ENCODE measurements around the gene CARMIL1. TPM values are rescaled to one million over a fixed set of nuclear protein-coding genes. Genes with fewer than 3 reads are reported as not detected.
A peak's percentile ranks its signal among the peaks of the same experiment; 100 is the strongest.

Gene CARMIL1
- polyA plus RNA-seq, 1 donor, result 2.4 TPM

DNA sequence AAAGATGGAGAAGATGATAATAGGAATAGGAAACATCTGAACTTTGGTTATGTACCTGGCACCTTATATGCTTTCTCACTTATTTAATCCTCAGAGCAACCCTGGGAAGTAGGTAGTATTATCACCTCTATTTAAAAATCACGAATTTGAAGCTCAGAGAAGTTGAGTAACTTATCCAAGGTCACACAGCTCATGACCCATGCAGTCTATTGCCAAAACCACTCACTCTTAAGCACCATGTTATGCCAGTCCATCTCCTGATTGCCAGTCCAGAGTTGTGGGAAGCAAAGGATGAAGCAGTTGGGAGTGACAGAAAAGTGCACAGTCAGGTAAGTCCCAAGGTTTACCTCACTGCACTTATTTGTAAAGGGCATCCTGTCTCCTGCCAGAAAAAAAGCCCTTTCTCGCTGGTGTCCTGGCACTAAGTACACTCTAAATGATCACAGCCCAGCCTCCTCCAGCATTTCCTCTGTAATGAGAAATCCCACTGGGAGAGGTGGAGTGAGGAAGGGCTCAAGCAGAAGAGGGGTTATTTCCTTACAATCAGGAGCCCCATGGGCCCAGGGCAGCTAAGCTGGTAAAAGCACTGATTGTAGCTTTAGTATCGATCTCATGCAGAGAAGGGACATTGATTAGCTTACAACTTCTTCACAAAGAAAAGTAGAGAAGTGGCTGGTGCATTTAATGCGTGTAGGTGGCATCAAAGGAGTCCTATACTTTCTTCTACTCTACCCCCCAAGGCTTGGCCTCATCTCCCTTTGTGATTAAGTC is 351.5 kb downstream of the CARMIL1 start:
- no peak for DNase-seq

DNA sequence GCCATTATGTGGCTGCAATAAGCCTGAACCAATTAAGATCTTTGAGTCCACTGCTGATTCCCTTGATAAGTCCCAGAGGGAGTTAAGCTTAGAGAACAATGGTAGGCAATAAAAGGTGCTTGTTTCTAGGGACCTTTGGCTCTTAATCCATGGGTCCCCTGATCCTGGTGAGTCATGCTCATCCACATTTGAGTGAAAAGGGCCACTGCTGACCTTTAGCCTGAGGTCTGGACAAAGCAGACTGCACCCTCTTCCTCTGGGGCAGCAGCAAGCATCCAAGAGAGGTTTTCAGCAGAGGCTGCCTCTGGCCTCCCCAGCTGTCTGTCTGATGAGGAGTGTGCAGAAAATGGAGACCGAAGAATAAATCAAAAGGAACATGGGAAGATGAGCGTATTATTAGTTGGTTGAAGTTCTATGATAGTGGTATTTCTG is 356.7 kb downstream of the CARMIL1 start:
- DNase-seq, result no peak

DNA sequence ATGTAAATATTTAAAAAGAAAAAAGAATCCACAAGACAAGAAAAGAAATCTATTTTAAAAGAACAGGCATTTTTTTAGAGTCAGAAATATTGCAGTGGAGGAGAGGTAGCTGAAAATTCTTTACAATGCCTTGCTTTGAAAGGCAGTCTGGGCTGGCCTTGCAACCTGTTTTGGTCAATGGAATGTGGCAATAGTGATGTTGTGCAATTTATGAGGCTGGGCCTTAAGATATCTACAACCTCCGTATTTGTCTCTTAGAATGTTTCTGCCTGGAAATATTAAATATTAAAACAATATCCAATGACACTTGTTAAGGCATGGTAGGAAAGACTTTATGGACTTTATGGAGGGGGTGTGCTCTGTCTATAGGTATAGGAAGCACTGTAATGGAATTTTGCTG is 358.0 kb downstream of the CARMIL1 start:
- no peak for DNase-seq

DNA sequence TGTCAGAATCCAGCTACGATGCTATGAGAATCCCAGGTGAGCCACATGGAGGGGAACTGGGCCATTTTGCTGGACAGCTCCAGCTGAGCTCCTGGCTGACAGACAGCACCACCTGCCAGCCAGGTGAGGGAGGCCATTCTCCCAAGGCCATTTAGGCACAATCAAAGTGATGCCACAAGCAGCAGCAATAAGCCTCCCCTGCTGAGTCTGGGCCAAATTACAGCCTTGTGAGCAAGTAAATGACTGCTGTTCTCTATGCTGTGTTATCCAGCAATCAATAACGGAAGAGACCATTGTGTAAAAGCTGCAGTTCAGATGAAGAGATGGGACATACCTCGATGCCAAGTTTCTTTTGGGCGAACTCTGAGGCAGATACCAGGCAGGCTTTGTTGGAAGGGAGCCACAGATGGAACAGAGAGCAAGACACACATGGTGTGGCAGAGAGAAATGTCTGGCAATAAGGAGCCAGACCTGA is 358.8 kb downstream of the CARMIL1 start:
- no peak for DNase-seq

DNA sequence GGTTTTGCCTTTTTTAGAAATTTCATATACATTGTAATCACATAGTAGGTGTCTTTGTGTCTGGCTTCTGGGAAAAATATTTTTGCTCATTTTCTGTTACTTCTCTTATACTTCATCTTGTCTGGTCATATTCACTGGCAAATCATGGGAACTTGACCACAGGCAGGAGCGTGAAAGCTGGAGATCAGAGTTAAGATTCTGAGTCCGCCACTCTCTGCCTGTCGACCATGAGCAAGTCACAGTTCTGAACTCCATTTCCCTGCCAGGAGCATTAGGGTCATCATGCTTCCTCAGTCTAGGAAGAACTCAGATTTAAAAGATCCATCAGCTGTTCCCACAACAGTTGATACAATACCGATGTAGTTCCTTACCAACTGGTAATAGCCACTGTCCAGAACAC is 360.5 kb downstream of the CARMIL1 start:
- DNase-seq, result no peak

DNA sequence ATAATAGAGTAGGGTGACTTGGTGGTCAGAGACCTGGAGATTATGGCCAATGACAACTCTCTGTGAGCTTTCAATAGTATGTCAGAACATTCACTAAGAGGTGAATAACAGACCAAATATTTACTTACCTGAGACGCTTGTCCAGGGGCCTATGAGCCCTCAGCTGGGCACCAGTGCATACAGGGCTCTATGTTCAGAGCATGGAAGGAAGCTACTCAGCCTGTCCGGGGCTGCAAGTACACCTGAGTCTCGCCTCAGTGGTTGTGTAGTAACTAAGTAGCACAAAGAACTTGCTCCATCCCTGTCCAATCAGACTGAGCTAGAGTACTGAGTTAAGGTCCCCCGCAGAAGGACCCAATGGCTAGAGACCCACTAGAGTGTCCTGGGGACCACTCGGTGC is 361.3 kb downstream of the CARMIL1 start:
- no peak for DNase-seq

DNA sequence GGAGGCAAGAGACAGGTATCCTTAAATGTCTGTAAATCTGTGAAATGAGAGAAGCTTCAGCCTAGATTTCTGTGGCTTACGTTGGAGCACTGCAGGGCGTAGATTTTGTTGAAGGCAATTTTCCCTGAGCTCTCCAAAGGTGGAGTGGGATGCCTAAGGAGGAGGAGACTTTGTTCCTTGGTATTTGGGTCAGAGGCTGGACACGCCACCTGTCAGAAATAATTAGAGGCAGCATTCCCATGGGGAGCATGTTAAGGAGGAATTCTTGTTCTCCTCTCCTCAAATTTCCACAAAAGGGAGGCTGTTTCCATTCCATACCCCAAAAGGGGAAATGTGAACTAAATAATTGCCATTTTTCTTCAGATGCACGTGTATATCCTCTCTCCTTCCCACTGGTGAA is 361.7 kb downstream of the CARMIL1 start:
- no peak for DNase-seq

DNA sequence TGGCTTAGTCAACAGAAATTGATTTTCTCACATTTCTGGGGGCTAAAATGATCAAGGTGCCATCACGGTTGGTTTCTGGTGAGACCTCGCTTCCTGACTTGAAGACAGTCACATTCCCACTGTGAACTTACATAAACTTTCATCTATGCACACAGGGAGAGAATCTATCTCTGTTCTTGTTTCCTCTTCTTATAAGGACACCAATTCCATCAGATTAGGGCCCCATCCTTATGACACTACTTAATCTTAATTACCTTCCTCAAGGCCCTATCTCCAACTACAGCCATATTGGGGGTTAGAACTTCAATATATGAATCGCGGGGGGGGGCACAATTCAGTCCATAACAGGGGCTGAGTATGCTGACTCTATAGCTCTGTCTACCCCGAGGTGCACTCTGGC is 362.2 kb downstream of the CARMIL1 start:
- no peak for DNase-seq

DNA sequence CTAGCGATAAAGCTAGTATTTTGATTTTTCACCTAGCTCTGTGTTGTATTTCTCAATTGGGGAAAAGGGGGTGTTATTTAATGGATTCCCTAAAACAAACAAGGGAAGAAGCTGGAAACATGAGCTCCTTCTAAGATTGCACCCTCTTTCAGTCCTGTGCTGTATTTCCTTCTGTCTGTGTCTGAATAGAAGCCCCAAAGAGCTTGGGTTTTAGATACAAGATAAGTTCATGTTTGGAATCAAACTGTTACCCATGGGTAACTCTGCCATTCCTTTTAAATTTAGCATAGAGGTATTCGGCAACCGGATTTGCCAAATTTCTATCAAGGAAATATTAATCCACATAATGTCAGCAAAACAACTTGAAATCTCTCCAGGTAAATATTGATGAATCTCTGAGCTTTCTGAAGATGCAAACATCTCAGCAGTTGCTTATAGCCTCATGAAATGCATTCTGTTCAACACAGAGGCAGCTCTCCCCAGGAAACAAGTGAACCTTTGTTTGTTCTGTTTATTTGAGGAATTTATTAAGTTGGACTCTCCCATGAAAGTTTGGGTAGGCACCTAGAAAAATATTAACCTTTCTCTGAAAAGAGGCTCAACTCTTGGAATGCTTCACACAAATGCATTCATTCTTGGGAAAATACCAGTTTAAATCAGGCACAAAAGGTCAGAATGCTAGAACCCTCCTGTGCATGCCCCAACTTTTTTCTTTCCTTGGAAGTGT is 362.9 kb downstream of the CARMIL1 start:
- DNase-seq, result no peak

DNA sequence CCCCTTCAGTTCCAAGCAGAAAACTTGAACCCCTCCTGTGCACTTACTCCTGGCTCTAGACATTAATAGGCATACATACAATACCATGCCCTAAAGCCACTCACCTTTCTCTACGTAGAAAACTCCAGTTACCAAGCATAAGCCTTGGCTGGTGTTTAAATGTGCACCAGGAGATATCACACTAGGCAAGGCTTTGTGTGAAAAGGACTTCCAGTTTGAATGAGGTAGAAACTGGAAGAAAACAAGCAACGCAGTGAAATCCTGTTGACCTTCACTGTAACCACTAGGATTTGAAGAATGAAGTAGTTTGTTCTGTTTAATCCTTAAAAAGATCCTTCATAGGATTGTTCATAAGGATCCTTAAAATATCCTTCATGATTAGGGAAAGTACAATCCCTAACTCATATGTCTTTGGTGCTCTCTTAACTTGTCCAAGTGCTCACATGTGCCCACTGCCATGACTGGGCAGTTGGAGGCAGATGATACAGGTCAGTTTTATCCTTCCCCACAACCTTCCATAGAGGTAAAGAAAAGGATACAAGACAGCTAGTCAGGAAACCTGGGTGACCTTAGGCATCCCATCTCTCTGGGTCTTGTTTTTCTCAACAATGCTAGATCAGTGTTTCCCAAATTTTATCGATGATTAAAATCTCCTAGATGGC is 363.6 kb downstream of the CARMIL1 start:
- no peak for DNase-seq

DNA sequence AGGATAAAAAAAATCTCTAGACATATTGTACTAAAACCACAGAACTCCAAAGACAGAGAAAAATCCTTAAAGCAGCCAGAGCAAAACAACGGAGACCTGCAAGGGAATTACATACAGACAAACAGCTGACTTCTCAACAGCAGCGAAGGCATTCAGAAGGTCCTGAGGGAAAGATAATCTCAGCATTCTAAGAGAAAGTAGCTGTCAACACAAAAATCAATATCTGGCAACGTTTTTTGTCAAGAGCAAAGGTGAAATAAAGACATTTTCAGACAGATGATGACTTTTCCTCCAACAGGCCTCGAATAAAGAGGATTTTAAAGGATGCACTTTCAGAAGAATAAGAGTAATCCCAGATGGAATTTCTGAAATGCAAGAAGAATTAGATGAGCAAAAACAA is 366.7 kb downstream of the CARMIL1 start:
- DNase-seq, result no peak

DNA sequence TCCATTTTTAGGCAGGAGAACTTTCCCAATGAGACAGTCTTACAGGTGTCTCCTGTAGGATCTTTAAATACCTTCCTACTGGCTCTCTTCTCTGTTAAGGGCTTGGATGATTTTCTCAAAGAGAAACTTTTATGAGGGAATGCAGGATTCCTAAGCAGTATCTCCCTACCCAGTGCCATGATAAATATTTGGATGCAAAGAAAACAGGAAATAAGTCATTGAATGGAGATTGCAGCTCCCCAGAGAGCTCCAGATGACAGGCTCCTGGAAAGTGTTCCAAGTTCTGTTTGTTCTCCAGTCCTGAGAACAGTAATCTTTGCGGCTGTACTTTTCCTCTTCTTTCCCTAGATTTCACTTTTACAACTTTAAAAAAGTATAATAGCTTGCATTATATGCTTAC is 370.4 kb downstream of the CARMIL1 start:
- DNase-seq, result no peak

DNA sequence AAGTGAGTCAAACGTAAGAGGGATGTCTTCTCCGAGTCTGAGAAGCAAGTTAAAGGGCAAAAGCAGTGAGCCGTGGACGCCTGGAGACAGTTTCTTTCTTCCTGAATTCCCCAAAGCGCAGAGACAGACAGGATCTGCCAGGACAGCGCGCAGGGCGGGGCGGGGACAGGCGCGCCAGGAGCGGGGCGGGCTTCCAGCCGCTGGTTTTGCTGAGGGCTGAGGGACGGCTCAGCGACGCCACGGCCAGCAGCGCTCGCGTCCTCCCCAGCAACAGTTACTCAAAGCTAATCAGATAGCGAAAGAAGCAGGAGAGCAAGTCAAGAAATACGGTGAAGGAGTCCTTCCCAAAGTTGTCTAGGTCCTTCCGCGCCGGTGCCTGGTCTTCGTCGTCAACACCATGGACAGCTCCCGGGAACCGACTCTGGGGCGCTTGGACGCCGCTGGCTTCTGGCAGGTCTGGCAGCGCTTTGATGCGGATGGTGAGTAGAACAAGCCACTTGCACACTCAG is 372.9 kb downstream of the CARMIL1 start, which contains the start of gene SCGN:
SCGN (plus strand) TSS at position 209 of the 509 bp plus-strand sequence; CDS start at position 398, 189 bp downstream.
- DNase-seq, result peak; percentile 79

DNA sequence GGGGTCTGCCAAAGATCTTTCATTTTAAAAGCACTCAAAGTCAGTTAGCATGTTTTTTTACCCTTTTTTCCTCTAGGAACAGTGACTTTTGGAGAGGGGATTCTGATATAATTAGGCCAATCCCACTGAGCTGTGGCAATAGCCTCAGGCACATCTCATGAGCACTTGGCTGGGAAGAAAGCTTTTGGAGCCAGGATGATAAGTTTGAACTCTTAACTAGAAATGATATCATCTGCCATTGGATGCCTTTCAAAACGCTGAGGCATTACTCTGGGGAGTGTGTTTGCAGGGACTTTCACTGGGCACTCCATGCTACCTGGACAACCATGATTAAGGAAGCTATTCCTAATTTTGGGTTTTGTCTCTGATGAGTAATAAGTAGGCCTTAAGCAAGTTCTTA is 376.5 kb downstream of the CARMIL1 start:
- DNase-seq, result no peak

DNA sequence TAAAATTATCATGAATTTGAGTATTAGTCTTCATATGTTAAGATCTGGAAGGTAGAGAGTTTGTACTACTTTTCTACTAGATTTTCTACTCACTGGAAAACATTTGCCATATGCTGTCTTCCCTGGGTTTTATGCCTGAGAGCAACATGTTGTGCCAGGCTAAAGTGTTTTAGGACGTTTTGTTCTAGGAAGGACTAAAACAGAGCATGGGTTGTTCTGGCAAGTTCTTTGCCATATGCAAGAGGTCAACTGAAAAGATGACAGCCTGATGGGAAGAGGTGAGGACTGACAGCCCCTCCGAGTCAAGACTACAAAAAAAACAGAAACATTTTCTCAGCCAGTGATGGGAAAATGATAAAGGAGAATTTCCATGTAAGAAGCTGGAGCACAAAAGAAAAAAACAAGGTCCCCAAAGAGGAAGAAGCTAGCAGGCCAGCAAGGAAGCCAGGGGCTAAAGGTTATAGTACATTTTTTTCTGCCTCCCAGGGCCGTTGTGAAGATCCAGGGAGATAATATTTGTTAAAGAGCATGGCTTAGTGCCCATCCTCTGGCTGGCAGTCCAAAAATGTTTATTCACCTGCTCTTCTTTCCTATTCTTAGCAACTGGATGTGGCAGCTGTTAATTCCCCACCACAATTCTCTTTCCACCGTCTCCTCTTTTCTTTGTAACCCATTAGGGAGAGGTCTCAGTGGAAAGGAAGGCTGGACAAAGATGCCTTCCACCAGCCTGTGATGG is 380.6 kb downstream of the CARMIL1 start:
- no peak for DNase-seq

DNA sequence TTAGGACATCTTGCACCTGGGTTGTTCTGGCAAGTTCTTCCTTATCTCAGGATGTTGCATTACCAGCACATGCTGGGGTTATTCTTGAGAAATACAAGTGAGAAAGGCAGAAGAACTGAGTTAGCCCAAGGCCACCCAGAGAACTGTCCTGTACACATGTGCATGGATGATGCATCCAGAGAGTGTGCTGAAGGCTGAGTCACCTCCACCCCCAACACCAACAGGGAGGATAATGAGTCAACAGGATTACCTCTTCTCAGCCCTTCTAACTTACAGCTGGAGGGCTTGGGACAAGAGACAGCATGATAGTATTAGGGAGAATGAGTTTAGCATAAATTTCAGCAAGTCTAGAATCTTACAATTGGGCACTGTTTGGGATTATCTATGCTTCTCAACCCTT is 381.3 kb downstream of the CARMIL1 start:
- no peak for DNase-seq

DNA sequence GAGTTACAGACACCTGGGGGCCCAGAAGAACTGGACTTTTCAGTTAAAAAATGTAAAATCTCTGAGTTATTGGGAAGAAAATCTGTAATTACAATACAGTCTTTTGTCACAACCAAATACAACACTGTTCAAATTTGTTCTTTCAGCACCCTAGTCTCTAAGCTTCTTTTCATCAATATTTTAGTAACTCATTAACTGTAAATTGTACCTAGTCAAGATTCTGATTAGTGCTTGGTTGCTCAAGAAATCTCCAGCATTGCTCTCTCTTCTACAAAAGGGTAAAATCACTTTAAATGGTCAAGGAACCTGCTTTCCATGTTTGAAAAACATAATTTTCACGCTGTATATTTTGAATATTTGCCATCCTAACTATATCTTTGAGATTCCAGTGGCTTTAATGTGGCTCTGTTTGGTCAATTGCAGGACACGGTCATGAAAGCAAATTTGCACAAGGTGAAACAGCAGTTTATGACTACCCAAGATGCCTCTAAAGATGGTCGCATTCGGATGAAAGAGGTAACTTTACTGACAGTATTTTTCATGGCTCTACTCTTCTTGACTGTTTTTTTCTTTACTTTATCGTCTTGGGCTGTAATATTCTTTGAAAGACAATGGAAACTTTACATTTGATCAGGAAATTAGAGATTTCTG is 382.1 kb downstream of the CARMIL1 start:
- no peak for DNase-seq

DNA sequence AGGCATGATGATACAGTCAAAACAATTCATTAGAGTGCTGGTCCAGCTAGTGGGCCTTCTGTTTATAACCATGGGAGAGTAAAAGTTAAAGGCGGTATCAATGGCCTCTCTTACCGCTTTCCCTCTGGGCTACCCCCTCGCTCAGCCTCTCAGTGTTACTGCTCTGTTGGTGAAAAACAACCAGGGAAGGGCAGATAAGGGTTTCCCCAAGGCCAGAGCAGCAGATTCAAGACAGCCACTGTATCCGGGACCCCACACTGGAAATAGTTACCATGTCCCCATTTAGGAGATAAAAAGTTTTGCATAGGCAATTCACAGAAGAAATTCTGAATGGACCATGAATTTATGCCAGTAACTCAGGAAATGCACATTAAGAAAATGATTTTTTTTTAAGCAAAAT is 386.3 kb downstream of the CARMIL1 start:
- DNase-seq, result no peak

DNA sequence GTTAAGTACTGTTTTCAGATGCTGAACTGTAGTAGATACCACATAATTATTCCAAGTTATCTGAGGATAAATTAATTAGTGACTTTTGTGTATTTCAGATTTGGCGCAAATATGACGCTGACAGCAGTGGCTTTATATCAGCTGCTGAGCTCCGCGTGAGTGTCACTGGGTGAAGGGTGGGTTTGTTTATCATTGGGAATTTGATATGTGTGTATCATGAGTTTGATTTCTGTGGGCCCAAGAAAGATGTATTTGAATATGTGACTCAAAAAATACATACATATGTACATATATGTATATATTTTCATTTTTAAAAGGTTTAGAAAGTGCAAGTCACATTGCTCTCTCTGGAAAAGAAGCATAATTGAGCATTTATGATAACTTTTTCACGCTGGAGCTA is 390.2 kb downstream of the CARMIL1 start:
- DNase-seq, result no peak

Data from hindlimb muscle (tissue), 1 donor.